CD8-positive, alpha-beta memory T cell (primary cell): ENCODE results near the gene MACF1. TPM values are rescaled to one million over a fixed set of nuclear protein-coding genes. Genes with fewer than 3 reads are reported as not detected.

ENCODE experiments used
- CTCF ChIA-PET: fragments of 350-600 bp; sonication (Branson Sonifier 250); formaldehyde crosslinking; loops from one replicate; lab custom pipeline; 2021; ENCODE audit warnings: antibody characterized with exemption; lab: Charles Lee
- POLR2A ChIA-PET: fragments of 350-600 bp; sonication (Branson Sonifier 250); formaldehyde crosslinking; loops from one replicate; lab custom pipeline; 2021; ENCODE audit warnings: antibody characterized with exemption; lab: Charles Lee
- DNase-seq, 5 donors: peaks; one replicate each; pipeline versions ENCODE4 v3.0.0 to v3.0.0-alpha.2; 2020 to 2022; ENCODE audit warnings: mixed read lengths in 1 of 5
- H3K27ac ChIP-seq: one replicate; pipeline ENCODE4 v1.7.0; 2013; ENCODE audit warnings: low read depth, mild to moderate bottlenecking, low read length, moderate library complexity
- H3K27me3 ChIP-seq: 2 replicates; pipeline ENCODE4 v1.7.0; 2013; ENCODE audit warnings: low read length, mild to moderate bottlenecking; ENCODE audit not compliant: insufficient read depth, poor library complexity, severe bottlenecking
- H3K36me3 ChIP-seq: 2 replicates; pipeline ENCODE4 v1.7.0; 2013; ENCODE audit warnings: mild to moderate bottlenecking, low read length, moderate library complexity; ENCODE audit not compliant: insufficient read depth
- H3K4me1 ChIP-seq: 2 replicates; pipeline ENCODE4 v1.7.0; 2013; ENCODE audit warnings: mild to moderate bottlenecking, low read length, moderate library complexity; ENCODE audit not compliant: insufficient read depth
- H3K4me3 ChIP-seq: 2 replicates; pipeline ENCODE4 v1.7.0; 2013; ENCODE audit warnings: mild to moderate bottlenecking, low read length
- H3K9me3 ChIP-seq: 2 replicates; pipeline ENCODE4 v1.7.0; 2013; ENCODE audit warnings: mild to moderate bottlenecking, low read length
- H3K27ac Mint-ChIP-seq, 8 donors: one replicate each; pipeline ENCODE4 v1.8.0; 2020 to 2021; ENCODE audit warnings: mixed read lengths in 8 of 8, mild to moderate bottlenecking in 6 of 8, inconsistent platforms in 3 of 8, moderate library complexity in 3 of 8
- H3K27me3 Mint-ChIP-seq, 2 donors: one replicate each; pipeline ENCODE4 v1.8.0; 2020 to 2021; ENCODE audit warnings: mixed read lengths in 2 of 2, mild to moderate bottlenecking in 1 of 2, moderate library complexity in 1 of 2
- H3K36me3 Mint-ChIP-seq, 3 donors: one replicate each; pipeline ENCODE4 v1.8.0; 2020 to 2021; ENCODE audit warnings: mixed read lengths in 3 of 3, inconsistent platforms in 1 of 3, mild to moderate bottlenecking in 1 of 3
- H3K4me1 Mint-ChIP-seq, 3 donors: one replicate each; pipeline ENCODE4 v1.8.0; 2020 to 2021; ENCODE audit warnings: mixed read lengths in 3 of 3, inconsistent platforms in 1 of 3, mild to moderate bottlenecking in 1 of 3
- H3K4me3 Mint-ChIP-seq, 7 donors: one replicate each; pipeline ENCODE4 v1.8.0; 2020 to 2021; ENCODE audit warnings: mixed read lengths in 7 of 7, mild to moderate bottlenecking in 6 of 7, moderate library complexity in 4 of 7, inconsistent platforms in 2 of 7
- H3K9me3 Mint-ChIP-seq, 5 donors: one replicate each; pipeline ENCODE4 v1.8.0; 2020 to 2022; ENCODE audit warnings: mixed read lengths in 5 of 5, mild to moderate bottlenecking in 3 of 5, moderate library complexity in 2 of 5, inconsistent platforms in 1 of 5
- polyA plus RNA-seq: library from polyadenylated mRNA; unstranded; fragments of 300-500 nt; fragmentation: Illumina TruSeq; gene quantifications from one replicate; pipeline ENCODE4 v1.2.3, GENCODE V29; 2021
- total RNA-seq, 2 experiments: library from RNA; stranded (reverse); gene quantifications; one replicate each; pipeline ENCODE4 v1.2.3, GENCODE V29; 2021

The MACF1 gene
- total and polyA plus RNA-seq, 3 experiments from 2014 or later, result 87.6 to 154 (median 151) TPM

GRCh38 chr1:39332828-39333227, 128.3 kb downstream of the MACF1 start:
- peaks cover 65 to 82% (median 78%) of the 10 kb centered on the region in 3 donors for H3K4me1 Mint-ChIP-seq
- CTCF ChIA-PET, result no interaction called here

DNA sequence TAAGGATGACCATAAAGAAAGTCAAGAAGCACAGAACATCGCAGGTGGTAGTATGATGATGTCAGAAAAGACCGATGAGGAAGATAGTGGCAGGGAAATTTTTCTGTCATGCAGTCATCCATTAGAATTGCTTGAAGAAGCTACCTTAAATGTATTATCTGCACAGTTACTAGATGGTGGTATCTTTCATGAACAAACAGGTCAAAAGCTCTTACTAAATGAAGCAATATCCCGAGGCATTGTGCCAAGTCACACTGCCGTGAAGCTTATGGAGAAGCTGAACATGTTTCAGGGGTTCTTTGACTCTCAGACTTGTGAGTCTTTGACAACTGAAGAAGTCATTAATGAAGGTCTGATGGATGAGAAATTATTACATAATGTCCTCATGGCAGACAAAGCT, 128.8 kb downstream of the MACF1 start:
- no peaks in the 10 kb centered on the region for H3K27me3 Mint-ChIP-seq
- CTCF ChIA-PET, result no interaction called here
- no peak for DNase-seq
- H3K9me3 ChIP-seq, result no peaks in the 10 kb centered on the region
- peaks cover 61% of the 10 kb centered on the region for H3K36me3 ChIP-seq
- H3K27ac Mint-ChIP-seq, result peak overlapping the region in 7 of 8 donors; percentile 54 to 97 (median 72)
- no peak overlapping the region for H3K4me3 ChIP-seq
- no peaks in the 10 kb centered on the region for H3K27me3 ChIP-seq
- peaks cover 5% of the 10 kb centered on the region for H3K4me1 ChIP-seq
- peak overlapping the region in 1 of 7 donors; percentile 46 for H3K4me3 Mint-ChIP-seq
- peaks cover 60 to 77% (median 73%) of the 10 kb centered on the region in 3 donors for H3K4me1 Mint-ChIP-seq
- H3K9me3 Mint-ChIP-seq, result no peaks in the 10 kb centered on the region
- H3K36me3 Mint-ChIP-seq, result peaks cover 0 to 92% (median 27%) of the 10 kb centered on the region in 3 donors
- POLR2A ChIA-PET, result no interaction called here
- no peak overlapping the region for H3K27ac ChIP-seq

More at GRCh38 chr1:39332828-39333227, 128.3 kb downstream of the MACF1 start:
- Histone ChIP-seq H3K4me3 (no peak overlapping the region), H3K36me3 (peaks cover 58% of the 10 kb centered on the region), H3K9me3 (no peaks in the 10 kb centered on the region), H3K27me3 (no peaks in the 10 kb centered on the region), H3K4me1 (peaks cover 8% of the 10 kb centered on the region), H3K27ac (no peak overlapping the region)
- H3K4me3 Mint-ChIP-seq, result peak overlapping the region in 3 of 7 donors; percentile 4 to 46 (median 36)
- peak overlapping the region in 7 of 8 donors; percentile 54 to 97 (median 72) for H3K27ac Mint-ChIP-seq
- H3K9me3 Mint-ChIP-seq, result no peaks in the 10 kb centered on the region
- no peak for DNase-seq
- no peaks in the 10 kb centered on the region for H3K27me3 Mint-ChIP-seq
- POLR2A ChIA-PET, result no interaction called here
- peaks cover 0 to 92% (median 28%) of the 10 kb centered on the region in 3 donors for H3K36me3 Mint-ChIP-seq

DNA sequence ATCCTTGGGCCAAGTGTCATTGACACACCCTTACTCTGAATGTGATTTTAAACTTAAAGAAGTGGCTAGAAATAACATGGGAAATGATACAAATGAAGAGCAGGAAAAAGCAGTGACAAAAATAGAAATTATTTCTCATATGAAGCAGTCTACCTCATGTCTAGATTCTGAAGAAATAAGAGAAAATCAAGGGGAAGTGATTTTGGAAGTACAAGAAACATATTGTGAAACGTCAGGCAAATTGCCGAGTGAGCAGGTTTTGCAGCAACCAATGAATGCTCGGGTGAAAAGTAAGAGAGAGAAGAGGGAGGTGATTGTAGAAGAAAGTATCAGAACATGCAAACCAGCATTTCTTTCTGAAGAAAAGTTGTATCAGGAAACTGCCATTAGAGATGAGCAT, 130.7 kb downstream of the MACF1 start:
- no peaks in the 10 kb centered on the region for H3K27me3 Mint-ChIP-seq
- H3K27me3 ChIP-seq, result no peaks in the 10 kb centered on the region
- peak overlapping the region in 6 of 8 donors; percentile 29 to 88 (median 69) for H3K27ac Mint-ChIP-seq
- H3K36me3 Mint-ChIP-seq, result peaks cover 8 to 96% (median 32%) of the 10 kb centered on the region in 3 donors
- ChIA-PET CTCF (no interaction called here), POLR2A (no interaction called here)
- H3K27ac ChIP-seq, result no peak overlapping the region
- H3K36me3 ChIP-seq, result peaks cover 70% of the 10 kb centered on the region
- H3K9me3 Mint-ChIP-seq, result no peaks in the 10 kb centered on the region
- no peaks in the 10 kb centered on the region for H3K4me1 ChIP-seq
- H3K4me1 Mint-ChIP-seq, result peaks cover 44 to 58% (median 55%) of the 10 kb centered on the region in 3 donors
- no peak overlapping the region for H3K4me3 Mint-ChIP-seq
- H3K4me3 ChIP-seq, result no peak overlapping the region
- no peaks in the 10 kb centered on the region for H3K9me3 ChIP-seq
- DNase-seq, result no peak

- Histone ChIP-seq H3K4me3 (no peak overlapping the region), H3K4me1 (no peaks in the 10 kb centered on the region), H3K9me3 (no peaks in the 10 kb centered on the region), H3K27ac (no peak overlapping the region), H3K36me3 (peaks cover 69% of the 10 kb centered on the region), H3K27me3 (no peaks in the 10 kb centered on the region)
- H3K4me3 Mint-ChIP-seq, result no peak overlapping the region
- H3K36me3 Mint-ChIP-seq, result peaks cover 13 to 91% (median 34%) of the 10 kb centered on the region in 3 donors
- peaks cover 31 to 42% (median 40%) of the 10 kb centered on the region in 3 donors for H3K4me1 Mint-ChIP-seq
- no peak for DNase-seq
- peak overlapping the region in 3 of 8 donors; percentile 43 to 63 (median 50) for H3K27ac Mint-ChIP-seq
- ChIA-PET POLR2A (interaction anchor here (0.6 kb wide), 1 partner anchor 674 kb away, joined by 3 read pairs; no protein-coding TSS in a partner anchor), CTCF (no interaction called here)
- no peaks in the 10 kb centered on the region for H3K9me3 Mint-ChIP-seq
- no peaks in the 10 kb centered on the region for H3K27me3 Mint-ChIP-seq
Measured at GRCh38 chr1:39337067-39337466, 132.6 kb downstream of the MACF1 start.

GRCh38 chr1:39342776-39343175, 138.3 kb downstream of the MACF1 start:
- peaks cover 27 to 81% (median 38%) of the 10 kb centered on the region in 3 donors for H3K36me3 Mint-ChIP-seq
- H3K4me3 ChIP-seq, result no peak overlapping the region
- CTCF ChIA-PET, result no interaction called here
- H3K4me1 Mint-ChIP-seq, result peaks cover 0 to 2% (median 0%) of the 10 kb centered on the region in 3 donors
- no peak for DNase-seq
- H3K27ac ChIP-seq, result no peak overlapping the region
- POLR2A ChIA-PET, result no interaction called here
- H3K27ac Mint-ChIP-seq, result peak overlapping the region in 5 of 8 donors; percentile 26 to 82 (median 66)
- H3K9me3 Mint-ChIP-seq, result no peaks in the 10 kb centered on the region
- no peaks in the 10 kb centered on the region for H3K4me1 ChIP-seq
- no peaks in the 10 kb centered on the region for H3K27me3 Mint-ChIP-seq
- H3K27me3 ChIP-seq, result no peaks in the 10 kb centered on the region
- no peaks in the 10 kb centered on the region for H3K9me3 ChIP-seq
- H3K36me3 ChIP-seq, result peaks cover 42% of the 10 kb centered on the region
- H3K4me3 Mint-ChIP-seq, result no peak overlapping the region

GRCh38 chr1:39344394-39345154, 140.1 kb downstream of the MACF1 start:
- H3K4me3 ChIP-seq, result no peak overlapping the region
- no peak overlapping the region for H3K27ac ChIP-seq
- ChIA-PET CTCF (no interaction called here), POLR2A (no interaction called here)
- H3K36me3 Mint-ChIP-seq, result peaks cover 24 to 81% (median 31%) of the 10 kb centered on the region in 3 donors
- DNase-seq, result no peak
- no peaks in the 10 kb centered on the region for H3K4me1 ChIP-seq
- H3K36me3 ChIP-seq, result peaks cover 37% of the 10 kb centered on the region
- H3K9me3 ChIP-seq, result no peaks in the 10 kb centered on the region
- peaks cover 0 to 2% (median 0%) of the 10 kb centered on the region in 3 donors for H3K4me1 Mint-ChIP-seq
- peak overlapping the region in 4 of 8 donors; percentile 2 to 51 (median 30) for H3K27ac Mint-ChIP-seq
- no peaks in the 10 kb centered on the region for H3K9me3 Mint-ChIP-seq
- no peaks in the 10 kb centered on the region for H3K27me3 ChIP-seq
- H3K4me3 Mint-ChIP-seq, result no peak overlapping the region
- H3K27me3 Mint-ChIP-seq, result no peaks in the 10 kb centered on the region

DNA sequence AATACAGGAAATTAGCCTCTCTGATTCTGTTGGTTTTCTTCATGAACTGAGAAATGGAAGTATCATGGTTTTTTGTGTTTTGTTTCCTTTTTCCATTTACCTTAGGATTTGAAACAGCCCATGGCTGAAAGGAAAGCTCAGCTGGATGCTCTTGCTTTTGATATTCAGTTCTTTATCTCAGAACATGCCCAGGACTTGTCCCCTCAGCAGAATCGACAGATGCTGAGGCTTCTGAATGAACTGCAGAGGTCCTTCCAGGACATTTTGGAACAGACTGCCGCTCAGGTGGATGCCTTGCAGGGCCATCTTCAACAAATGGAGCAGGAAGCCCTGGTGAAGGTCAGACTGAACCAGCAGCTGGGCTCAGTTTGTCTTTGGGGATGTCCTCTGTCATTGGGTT, 142.4 kb downstream of the MACF1 start:
- no peak overlapping the region for H3K27ac ChIP-seq
- Mint-ChIP-seq H3K4me3 (no peak overlapping the region), H3K36me3 (peaks cover 16 to 85% (median 36%) of the 10 kb centered on the region in 3 donors), H3K27ac (peak overlapping the region in 4 of 8 donors; percentile 10 to 79 (median 38)), H3K27me3 (no peaks in the 10 kb centered on the region), H3K9me3 (no peaks in the 10 kb centered on the region), H3K4me1 (peaks cover 0 to 2% (median 0%) of the 10 kb centered on the region in 3 donors)
- H3K36me3 ChIP-seq, result peaks cover 37% of the 10 kb centered on the region
- no peaks in the 10 kb centered on the region for H3K4me1 ChIP-seq
- no peaks in the 10 kb centered on the region for H3K27me3 ChIP-seq
- ChIA-PET POLR2A (no interaction called here), CTCF (no interaction called here)
- H3K9me3 ChIP-seq, result no peaks in the 10 kb centered on the region
- no peak for DNase-seq
- no peak overlapping the region for H3K4me3 ChIP-seq

DNA sequence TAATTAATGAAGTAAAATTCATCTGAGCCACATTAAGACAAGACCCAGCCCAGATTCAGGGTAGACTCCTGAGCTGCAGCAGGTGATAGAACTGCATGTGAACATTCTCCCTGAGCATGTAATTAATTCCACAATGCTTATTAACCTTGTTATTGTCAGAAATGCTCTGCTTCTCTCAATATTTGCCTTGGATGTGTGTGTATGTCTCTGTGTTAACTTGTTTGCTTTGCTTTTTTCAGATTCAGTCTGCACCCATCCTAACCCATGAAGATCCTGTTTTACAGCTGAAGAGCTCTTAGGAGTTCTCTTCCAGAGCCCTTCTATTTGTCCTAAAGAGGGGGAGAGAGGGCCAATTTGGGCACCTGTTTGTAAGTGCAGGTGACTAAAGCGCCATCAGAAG, 143.8 kb downstream of the MACF1 start:
- peak overlapping the region in 5 of 8 donors; percentile 2 to 66 (median 23) for H3K27ac Mint-ChIP-seq
- no peaks in the 10 kb centered on the region for H3K27me3 Mint-ChIP-seq
- H3K9me3 Mint-ChIP-seq, result no peaks in the 10 kb centered on the region
- no peaks in the 10 kb centered on the region for H3K9me3 ChIP-seq
- H3K4me3 Mint-ChIP-seq, result no peak overlapping the region
- no peak for DNase-seq
- no peak overlapping the region for H3K27ac ChIP-seq
- peaks cover 0 to 2% (median 0%) of the 10 kb centered on the region in 3 donors for H3K4me1 Mint-ChIP-seq
- no peaks in the 10 kb centered on the region for H3K27me3 ChIP-seq
- ChIA-PET POLR2A (no interaction called here), CTCF (no interaction called here)
- H3K4me1 ChIP-seq, result no peaks in the 10 kb centered on the region
- H3K36me3 ChIP-seq, result peaks cover 36% of the 10 kb centered on the region
- no peak overlapping the region for H3K4me3 ChIP-seq
- peaks cover 9 to 84% (median 32%) of the 10 kb centered on the region in 3 donors for H3K36me3 Mint-ChIP-seq
